ENCODE results near the gene PLEKHG4.

DNA sequence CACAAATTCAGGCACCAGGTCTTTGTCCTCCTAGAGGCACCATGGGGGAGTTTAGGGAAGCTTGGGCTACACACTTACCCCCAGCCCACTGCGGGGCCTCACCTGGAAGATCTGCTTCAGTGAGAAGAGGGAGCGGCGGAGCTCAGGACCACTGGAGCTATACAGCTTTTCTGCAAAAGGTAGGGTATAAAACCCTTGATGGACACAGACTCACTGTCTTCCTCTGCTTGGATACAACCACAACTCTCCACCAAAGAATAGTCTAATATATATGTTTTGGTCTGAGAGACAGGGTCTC is 41.1 kb upstream of the PLEKHG4 start:
- no peak for TF ChIP-seq POLR2AphosphoS5 (IDR thresholded peaks at IDR 0.05; ENCODE audit: borderline replicate concordance, low read depth, low read length)
- TF ChIP-seq EZH2 (IDR thresholded peaks at IDR 0.05): no peak
